Measurements from ENCODE around the gene MIA.

DNA sequence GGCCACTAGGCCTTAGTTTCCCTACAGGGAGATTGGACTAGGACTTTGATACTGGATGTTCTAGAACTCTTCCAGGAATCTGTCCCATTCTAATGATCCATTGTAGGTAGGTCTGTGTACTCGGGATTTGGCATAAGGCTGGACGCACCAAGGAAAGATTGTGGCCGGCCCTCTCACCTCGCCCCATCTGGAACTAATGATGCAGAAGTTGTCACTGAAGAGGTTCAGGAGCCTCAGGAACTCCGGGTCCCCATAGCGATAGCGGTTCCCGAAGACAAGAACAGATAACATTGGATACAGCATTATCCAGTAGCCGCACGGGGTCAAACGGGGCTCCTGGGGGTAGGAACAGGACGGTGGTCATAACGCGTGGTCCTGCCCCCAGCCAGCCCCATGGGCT, 34.8 kb downstream of the MIA start:
- TF ChIP-seq, protein P1, sequence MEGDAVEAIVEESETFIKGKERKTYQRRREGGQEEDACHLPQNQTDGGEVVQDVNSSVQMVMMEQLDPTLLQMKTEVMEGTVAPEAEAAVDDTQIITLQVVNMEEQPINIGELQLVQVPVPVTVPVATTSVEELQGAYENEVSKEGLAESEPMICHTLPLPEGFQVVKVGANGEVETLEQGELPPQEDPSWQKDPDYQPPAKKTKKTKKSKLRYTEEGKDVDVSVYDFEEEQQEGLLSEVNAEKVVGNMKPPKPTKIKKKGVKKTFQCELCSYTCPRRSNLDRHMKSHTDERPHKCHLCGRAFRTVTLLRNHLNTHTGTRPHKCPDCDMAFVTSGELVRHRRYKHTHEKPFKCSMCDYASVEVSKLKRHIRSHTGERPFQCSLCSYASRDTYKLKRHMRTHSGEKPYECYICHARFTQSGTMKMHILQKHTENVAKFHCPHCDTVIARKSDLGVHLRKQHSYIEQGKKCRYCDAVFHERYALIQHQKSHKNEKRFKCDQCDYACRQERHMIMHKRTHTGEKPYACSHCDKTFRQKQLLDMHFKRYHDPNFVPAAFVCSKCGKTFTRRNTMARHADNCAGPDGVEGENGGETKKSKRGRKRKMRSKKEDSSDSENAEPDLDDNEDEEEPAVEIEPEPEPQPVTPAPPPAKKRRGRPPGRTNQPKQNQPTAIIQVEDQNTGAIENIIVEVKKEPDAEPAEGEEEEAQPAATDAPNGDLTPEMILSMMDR (IDR thresholded peaks at IDR 0.05) = no peak
- no peak for TF ChIP-seq ZFX (IDR thresholded peaks at IDR 0.05; ENCODE audit: borderline replicate concordance)

Data from 22Rv1 (cell line).